ENCODE measurements around the gene UBE2L3.
"Not testable (repeated sequence)": the region's sequence is repeated elsewhere in the genome, so short reads cannot be mapped to it uniquely, and the experiment has no call there.

Gene UBE2L3

GRCh38 chr22:21563912-21564311 lies 3.6 kb upstream of the UBE2L3 start:
- H3K27ac ChIP-seq (ENCODE audit: low read depth, low read length), result no peak overlapping the region
- H3K4me2 ChIP-seq (ENCODE audit: low read depth, low read length, poor library complexity, severe bottlenecking), result no peak overlapping the region
- H3K9me2 ChIP-seq (replicated peaks; ENCODE audit: insufficient read depth, low read length), result no peaks in the 10 kb centered on the region
- H3F3A ChIP-seq (ENCODE audit: insufficient read depth), result no peaks in the 10 kb centered on the region
- no peaks in the 10 kb centered on the region for H3K9me3 ChIP-seq (ENCODE audit: insufficient read depth, low read length)
- peaks cover 12% of the 10 kb centered on the region for H3K79me2 ChIP-seq (ENCODE audit: insufficient read depth, low read length)
- no peak overlapping the region for H3K4me3 ChIP-seq (ENCODE audit: insufficient read depth, low read length, poor library complexity, severe bottlenecking)
- H3K27me3 ChIP-seq (ENCODE audit: low read length), result no peaks in the 10 kb centered on the region
- H4K20me1 ChIP-seq (ENCODE audit: low read depth, low read length), result no peaks in the 10 kb centered on the region; the same call in 1 of the 2 replicates
- H3K36me3 ChIP-seq (ENCODE audit: low read length), result no peaks in the 10 kb centered on the region
- TF ChIP-seq EZH2phosphoT487 (conservative IDR thresholded peaks at IDR 0.05; ENCODE audit: low read length) (no peak), CTCF (IDR thresholded peaks at IDR 0.05; ENCODE audit: insufficient read depth, low read length, poor library complexity, severe bottlenecking) (no peak)
- no peak overlapping the region for H2AFZ ChIP-seq (ENCODE audit: low read depth, low read length, severe bottlenecking)
- H3K9ac ChIP-seq (ENCODE audit: low read length), result no peak overlapping the region

- no peak overlapping the region for H3K4me2 ChIP-seq (ENCODE audit: low read depth, low read length, poor library complexity, severe bottlenecking)
- no peak overlapping the region for H2AFZ ChIP-seq (ENCODE audit: low read depth, low read length, severe bottlenecking)
- H4K20me1 ChIP-seq (ENCODE audit: low read depth, low read length), result no peaks in the 10 kb centered on the region; the same call in 1 of the 2 replicates
- no peaks in the 10 kb centered on the region for H3K36me3 ChIP-seq (ENCODE audit: low read length)
- no peaks in the 10 kb centered on the region for H3K27me3 ChIP-seq (ENCODE audit: low read length)
- no peaks in the 10 kb centered on the region for H3F3A ChIP-seq (ENCODE audit: insufficient read depth)
- TF ChIP-seq CTCF (IDR thresholded peaks at IDR 0.05; ENCODE audit: insufficient read depth, low read length, poor library complexity, severe bottlenecking) (no peak), EZH2phosphoT487 (conservative IDR thresholded peaks at IDR 0.05; ENCODE audit: low read length) (no peak)
- no peak overlapping the region for H3K27ac ChIP-seq (ENCODE audit: low read depth, low read length)
- H3K9me3 ChIP-seq (ENCODE audit: insufficient read depth, low read length), result no peaks in the 10 kb centered on the region
- no peak overlapping the region for H3K4me3 ChIP-seq (ENCODE audit: insufficient read depth, low read length, poor library complexity, severe bottlenecking)
- peaks cover 17% of the 10 kb centered on the region for H3K79me2 ChIP-seq (ENCODE audit: insufficient read depth, low read length)
- no peak overlapping the region for H3K9ac ChIP-seq (ENCODE audit: low read length)
- no peaks in the 10 kb centered on the region for H3K9me2 ChIP-seq (replicated peaks; ENCODE audit: insufficient read depth, low read length)
Measured at GRCh38 chr22:21564411-21564810, 3.1 kb upstream of the UBE2L3 start.

GRCh38 chr22:21568347-21569075 lies 997 bp downstream of the UBE2L3 start:
- H3K9me2 ChIP-seq (replicated peaks; ENCODE audit: insufficient read depth, low read length), result no peaks in the 10 kb centered on the region
- peak overlapping the region; percentile 72 for H3K4me3 ChIP-seq (ENCODE audit: insufficient read depth, low read length, poor library complexity, severe bottlenecking)
- H3K4me2 ChIP-seq (ENCODE audit: low read depth, low read length, poor library complexity, severe bottlenecking), result peak overlapping the region; percentile 92
- H3K9me3 ChIP-seq (ENCODE audit: insufficient read depth, low read length), result no peaks in the 10 kb centered on the region
- H3K79me2 ChIP-seq (ENCODE audit: insufficient read depth, low read length), result peaks cover 58% of the 10 kb centered on the region
- no peaks in the 10 kb centered on the region for H3K36me3 ChIP-seq (ENCODE audit: low read length)
- no peaks in the 10 kb centered on the region for H3K27me3 ChIP-seq (ENCODE audit: low read length)
- peak overlapping the region; percentile 90 for H3K9ac ChIP-seq (ENCODE audit: low read length)
- peaks cover 13% of the 10 kb centered on the region; the same call in 1 of the 2 replicates for H4K20me1 ChIP-seq (ENCODE audit: low read depth, low read length)
- no peak for TF ChIP-seq CTCF (IDR thresholded peaks at IDR 0.05; ENCODE audit: insufficient read depth, low read length, poor library complexity, severe bottlenecking)
- no peak for TF ChIP-seq EZH2phosphoT487 (conservative IDR thresholded peaks at IDR 0.05; ENCODE audit: low read length)
- H3F3A ChIP-seq (ENCODE audit: insufficient read depth), result no peaks in the 10 kb centered on the region
- peak overlapping the region; percentile 63 for H3K27ac ChIP-seq (ENCODE audit: low read depth, low read length)
- H2AFZ ChIP-seq (ENCODE audit: low read depth, low read length, severe bottlenecking), result no peak overlapping the region

- not testable (repeated sequence) for H3F3A ChIP-seq (ENCODE audit: insufficient read depth); H3K36me3 ChIP-seq (ENCODE audit: low read length); H3K9me2 ChIP-seq (replicated peaks; ENCODE audit: insufficient read depth, low read length); H3K27ac ChIP-seq (ENCODE audit: low read depth, low read length); H3K27me3 ChIP-seq (ENCODE audit: low read length); H2AFZ ChIP-seq (ENCODE audit: low read depth, low read length, severe bottlenecking); H3K9me3 ChIP-seq (ENCODE audit: insufficient read depth, low read length)
- H4K20me1 ChIP-seq (ENCODE audit: low read depth, low read length), result peaks cover 13% of the 10 kb centered on the region; the same call in 1 of the 2 replicates
- H3K4me3 ChIP-seq (ENCODE audit: insufficient read depth, low read length, poor library complexity, severe bottlenecking), result peak overlapping the region; percentile 72
- H3K9ac ChIP-seq (ENCODE audit: low read length), result peak overlapping the region; percentile 90
- H3K79me2 ChIP-seq (ENCODE audit: insufficient read depth, low read length), result peaks cover 64% of the 10 kb centered on the region
- peak overlapping the region; percentile 92 for H3K4me2 ChIP-seq (ENCODE audit: low read depth, low read length, poor library complexity, severe bottlenecking)
Measured at GRCh38 chr22:21569076-21569427, 1.5 kb downstream of the UBE2L3 start.
